ENCODE data around the gene SYT7. TPM values are rescaled to one million over a fixed set of nuclear protein-coding genes. Genes with fewer than 3 reads are reported as not detected.

Gene SYT7
- total RNA-seq, 4 donors from 2014 or later = 1.6 to 2.9 (median 1.9) TPM

DNA sequence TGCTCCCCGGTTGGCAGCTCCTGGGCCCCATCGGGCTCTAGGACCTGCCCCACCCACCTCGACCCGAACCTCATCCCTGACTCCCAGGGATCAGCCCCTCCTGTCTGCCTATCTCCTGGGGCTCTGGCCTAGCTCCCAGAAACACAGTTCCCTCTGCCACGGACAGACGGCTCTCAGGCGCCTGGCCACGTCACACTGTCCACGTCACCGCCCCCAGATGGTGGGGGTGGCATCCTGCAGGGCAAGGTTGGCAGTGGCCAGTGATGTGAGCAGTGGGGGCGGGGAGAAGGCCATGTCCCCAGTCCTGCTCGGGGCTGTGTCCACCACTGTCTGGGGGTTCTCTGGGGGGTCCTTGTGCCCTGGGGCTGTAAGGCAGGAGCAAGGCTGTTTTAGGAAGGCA, 29.2 kb downstream of the SYT7 start:
- Histone ChIP-seq H3K9me3 (no peaks in the 10 kb centered on the region), H3K27ac (no peak overlapping the region), H3K4me3 (no peak overlapping the region), H3K4me1 (peaks cover 0 to 11% (median 6%) of the 10 kb centered on the region in 3 donors), H3K27me3 (peaks cover 6 to 96% (median 16%) of the 10 kb centered on the region in 4 donors), H3K36me3 (no peaks in the 10 kb centered on the region)
- intact Hi-C loops (cut with DNase I) = no loop called here
- 40% methylated on average over 3 of the region's 12 CpGs; no CpG with 5 or more reads in 1 of the 2 donors for WGBS, 2 donors
- TF ChIP-seq, protein P1, sequence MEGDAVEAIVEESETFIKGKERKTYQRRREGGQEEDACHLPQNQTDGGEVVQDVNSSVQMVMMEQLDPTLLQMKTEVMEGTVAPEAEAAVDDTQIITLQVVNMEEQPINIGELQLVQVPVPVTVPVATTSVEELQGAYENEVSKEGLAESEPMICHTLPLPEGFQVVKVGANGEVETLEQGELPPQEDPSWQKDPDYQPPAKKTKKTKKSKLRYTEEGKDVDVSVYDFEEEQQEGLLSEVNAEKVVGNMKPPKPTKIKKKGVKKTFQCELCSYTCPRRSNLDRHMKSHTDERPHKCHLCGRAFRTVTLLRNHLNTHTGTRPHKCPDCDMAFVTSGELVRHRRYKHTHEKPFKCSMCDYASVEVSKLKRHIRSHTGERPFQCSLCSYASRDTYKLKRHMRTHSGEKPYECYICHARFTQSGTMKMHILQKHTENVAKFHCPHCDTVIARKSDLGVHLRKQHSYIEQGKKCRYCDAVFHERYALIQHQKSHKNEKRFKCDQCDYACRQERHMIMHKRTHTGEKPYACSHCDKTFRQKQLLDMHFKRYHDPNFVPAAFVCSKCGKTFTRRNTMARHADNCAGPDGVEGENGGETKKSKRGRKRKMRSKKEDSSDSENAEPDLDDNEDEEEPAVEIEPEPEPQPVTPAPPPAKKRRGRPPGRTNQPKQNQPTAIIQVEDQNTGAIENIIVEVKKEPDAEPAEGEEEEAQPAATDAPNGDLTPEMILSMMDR (IDR thresholded peaks at IDR 0.05) = no peak
- TF ChIP-seq POLR2A (IDR thresholded peaks at IDR 0.05) = no peak
- no peak for DNase-seq

DNA sequence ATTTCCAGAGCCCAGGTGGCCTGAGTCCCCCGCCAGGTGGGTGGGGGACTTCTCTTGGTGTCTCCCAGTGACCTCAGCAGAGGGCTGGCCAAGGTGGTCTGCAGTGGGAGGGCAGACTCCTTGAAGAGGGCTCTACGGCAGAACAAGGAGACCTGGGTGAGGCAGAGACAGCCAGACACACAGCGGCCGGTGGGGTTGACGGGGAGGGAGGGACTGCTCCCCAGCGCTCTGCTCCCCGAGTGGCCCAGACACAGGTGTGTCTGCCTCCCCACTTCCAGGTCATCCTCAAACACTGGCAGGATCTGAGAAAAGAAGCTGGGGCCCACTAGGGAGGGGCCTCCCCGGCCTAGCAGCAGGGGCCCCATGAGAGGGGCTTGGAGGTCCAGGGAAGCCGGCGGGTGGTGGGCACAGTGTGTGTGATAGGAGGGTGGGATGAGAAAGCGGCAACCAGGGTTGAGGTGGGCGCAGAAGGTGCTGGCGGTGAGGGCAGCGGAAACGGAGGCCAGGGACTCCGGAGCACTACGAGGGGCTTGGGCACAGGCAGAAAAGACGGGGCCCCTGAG, 30.1 kb downstream of the SYT7 start:
- TF ChIP-seq, protein P1 (IDR thresholded peaks at IDR 0.05) = no peak
- no peak for TF ChIP-seq POLR2A (IDR thresholded peaks at IDR 0.05)
- no peak for DNase-seq
- Histone ChIP-seq H3K36me3 (no peaks in the 10 kb centered on the region), H3K27me3 (peaks cover 6 to 96% (median 14%) of the 10 kb centered on the region in 4 donors), H3K27ac (no peak overlapping the region), H3K4me1 (peaks cover 0 to 8% (median 6%) of the 10 kb centered on the region in 3 donors), H3K4me3 (no peak overlapping the region), H3K9me3 (no peaks in the 10 kb centered on the region)
- 86 to 94% methylated on average over 7 to 10 of the region's 18 CpGs for WGBS, 2 donors
- intact Hi-C loops (cut with DNase I) = no loop called here

DNA sequence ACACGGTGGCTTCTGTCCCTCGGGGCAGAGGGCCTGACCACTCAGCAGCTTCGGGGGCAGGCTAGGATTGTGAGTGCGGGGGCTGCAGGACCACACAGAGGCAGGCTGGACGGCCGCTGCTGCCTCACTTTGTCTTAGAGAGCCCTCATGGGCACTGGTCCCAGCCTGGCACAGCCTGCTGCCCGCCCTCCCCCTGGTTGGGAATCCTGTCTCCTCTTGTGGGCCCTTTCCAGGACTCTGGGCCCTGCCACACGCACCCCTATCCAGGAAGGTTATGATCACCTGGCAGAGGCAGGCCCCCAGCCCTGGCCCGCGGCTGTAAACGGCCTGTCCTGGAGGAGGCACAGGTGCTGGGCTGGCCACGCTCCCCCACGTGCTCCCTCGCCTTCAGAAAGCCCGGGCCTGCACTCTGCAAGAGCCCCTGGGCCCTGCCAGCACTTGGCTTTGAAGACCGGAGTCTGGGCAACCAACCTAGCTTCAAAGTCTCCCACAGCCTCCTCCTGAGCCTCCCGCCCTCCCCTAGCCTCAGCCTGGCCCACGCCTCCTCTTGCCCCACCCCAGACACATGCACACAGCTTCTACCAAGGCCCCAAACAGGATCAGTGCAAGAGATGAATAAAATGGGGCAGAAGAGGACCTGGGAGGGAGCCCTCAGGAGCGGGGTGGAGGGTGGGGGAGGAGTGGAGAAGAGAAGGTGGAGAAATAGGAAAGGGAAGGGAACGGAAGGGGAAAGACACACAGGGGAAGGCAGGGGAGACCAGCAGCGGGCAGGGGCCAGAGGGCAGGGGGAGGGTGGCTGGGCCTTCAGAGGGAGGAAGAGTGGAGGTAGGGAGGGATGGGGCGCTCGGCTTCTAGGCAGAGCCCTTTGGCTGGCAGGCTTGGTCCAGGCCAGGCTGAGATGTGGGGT, 31.0 kb downstream of the SYT7 start:
- no peaks in the 10 kb centered on the region for H3K9me3 ChIP-seq
- H3K27ac ChIP-seq = no peak overlapping the region
- 74 to 79% methylated on average over 11 to 17 of the region's 23 CpGs for WGBS, 2 donors
- intact Hi-C loops (cut with DNase I) = no loop called here
- no peaks in the 10 kb centered on the region for H3K36me3 ChIP-seq
- no peak for DNase-seq
- peaks cover 0 to under 1% (median 0%) of the 10 kb centered on the region in 3 donors for H3K4me1 ChIP-seq
- H3K4me3 ChIP-seq = no peak overlapping the region
- peaks cover 3 to 95% (median 7%) of the 10 kb centered on the region in 4 donors for H3K27me3 ChIP-seq
- TF ChIP-seq, protein P1 (IDR thresholded peaks at IDR 0.05) = no peak
- no peak for TF ChIP-seq POLR2A (IDR thresholded peaks at IDR 0.05)

DNA sequence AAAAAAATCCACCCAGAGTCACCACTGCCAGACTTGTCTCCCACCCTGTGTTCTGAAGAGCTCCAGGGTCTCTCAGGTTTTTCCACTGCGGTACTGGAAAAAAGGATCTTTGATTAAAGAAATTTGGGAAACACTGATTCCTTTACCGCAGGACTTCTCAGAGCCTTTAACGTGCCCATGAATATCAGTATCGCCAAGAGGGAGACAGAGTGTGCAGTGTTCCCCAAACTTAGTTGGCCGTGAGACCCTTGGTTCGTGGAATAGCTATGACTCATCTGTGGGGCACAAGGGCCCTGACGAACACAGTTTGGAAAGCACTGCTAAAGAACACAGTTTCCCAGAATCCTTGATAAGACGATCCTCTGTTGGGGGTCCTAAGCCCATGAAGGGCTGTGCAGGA, 31.7 kb downstream of the SYT7 start:
- no peak overlapping the region for H3K27ac ChIP-seq
- intact Hi-C loops (cut with DNase I) = no loop called here
- no peaks in the 10 kb centered on the region for H3K9me3 ChIP-seq
- 77 to 88% methylated on average over 5 to 8 of the region's 8 CpGs for WGBS, 2 donors
- no peak overlapping the region for H3K4me3 ChIP-seq
- peaks cover 0 to 88% (median 2%) of the 10 kb centered on the region in 4 donors for H3K27me3 ChIP-seq
- no peak for TF ChIP-seq POLR2A (IDR thresholded peaks at IDR 0.05)
- TF ChIP-seq, protein P1 (IDR thresholded peaks at IDR 0.05) = no peak
- H3K36me3 ChIP-seq = no peaks in the 10 kb centered on the region
- H3K4me1 ChIP-seq = no peaks in the 10 kb centered on the region
- no peak for DNase-seq

DNA sequence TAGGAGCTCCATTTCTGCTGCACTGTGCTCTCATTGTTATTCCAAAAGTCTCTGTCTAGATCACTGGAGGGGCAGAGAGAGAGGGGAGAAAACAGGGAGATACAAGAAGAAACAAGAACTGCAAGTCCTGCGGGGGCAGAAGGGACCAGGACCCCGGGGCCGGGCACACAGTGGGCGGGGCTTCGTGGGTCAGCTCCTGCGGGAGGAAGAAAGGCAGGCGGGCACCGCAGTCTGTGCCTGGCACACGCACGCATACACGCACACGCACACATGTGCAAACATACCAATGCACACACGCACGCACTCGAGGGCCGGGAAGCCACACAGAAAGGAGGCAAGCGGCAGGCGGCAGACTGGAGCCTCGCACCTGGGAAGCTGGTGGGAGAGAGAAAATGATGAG, 33.6 kb downstream of the SYT7 start:
- intact Hi-C loops (cut with DNase I) = no loop called here
- H3K4me3 ChIP-seq = no peak overlapping the region
- no peak overlapping the region for H3K27ac ChIP-seq
- TF ChIP-seq, protein P1 (IDR thresholded peaks at IDR 0.05) = no peak
- no peak for TF ChIP-seq POLR2A (IDR thresholded peaks at IDR 0.05)
- no peaks in the 10 kb centered on the region for H3K36me3 ChIP-seq
- H3K9me3 ChIP-seq = no peaks in the 10 kb centered on the region
- peaks cover 0 to 72% (median 0%) of the 10 kb centered on the region in 4 donors for H3K27me3 ChIP-seq
- DNase-seq = no peak
- 67 to 77% methylated on average over 17 to 19 of the region's 19 CpGs for WGBS, 2 donors
- H3K4me1 ChIP-seq = no peaks in the 10 kb centered on the region
